ENCODE data around the gene SUFU. TPM values are rescaled to one million over a fixed set of nuclear protein-coding genes. Genes with fewer than 3 reads are reported as not detected.

The SUFU gene
- total and polyA plus RNA-seq, 2 of the 4 experiments (the other 2 are of a cell fraction), result 2.2 to 11.0 TPM

GRCh38 chr10:102480396-102480795, 23.4 kb upstream of the SUFU start:
- POLR2A ChIA-PET (ENCODE audit: unreplicated experiment), result no interaction called here
- peaks cover 49% of the 10 kb centered on the region for H3K36me3 ChIP-seq (ENCODE audit: control insufficient read depth, insufficient read depth, low read length)
- no peak for TF ChIP-seq MAFK (IDR thresholded peaks at IDR 0.05; ENCODE audit: low read depth, low read length)
- no peak for TF ChIP-seq RAD21 (IDR thresholded peaks at IDR 0.05; ENCODE audit: low read length)
- TF ChIP-seq CHD1 (IDR thresholded peaks at IDR 0.05; ENCODE audit: low read depth, low read length), result no peak
- TF ChIP-seq CEBPB (IDR thresholded peaks at IDR 0.05; ENCODE audit: low read depth, low read length), result no peak
- TF ChIP-seq POLR2A (IDR thresholded peaks at IDR 0.05; ENCODE audit: low read depth, low read length), result no peak
- no peak for TF ChIP-seq MXI1 (IDR thresholded peaks at IDR 0.05; ENCODE audit: borderline replicate concordance, low read depth, low read length)
- no peak for TF ChIP-seq CTCF (conservative IDR thresholded peaks at IDR 0.05; ENCODE audit: low read depth, low read length)
- TF ChIP-seq MAZ (IDR thresholded peaks at IDR 0.05; ENCODE audit: borderline replicate concordance, low read depth, low read length), result no peak
- TF ChIP-seq NFE2L2 (IDR thresholded peaks at IDR 0.05; ENCODE audit: low read depth, low read length), result no peak
- TF ChIP-seq SMC3 (IDR thresholded peaks at IDR 0.05; ENCODE audit: low read depth, low read length), result no peak

More at GRCh38 chr10:102480396-102480795, 23.4 kb upstream of the SUFU start:
- Histone ChIP-seq H3K4me1 (ENCODE audit: control insufficient read depth, insufficient read depth, low read length) (no peaks in the 10 kb centered on the region), H3K79me1 (ENCODE audit: low read depth in 1 of 2, low read length in 2 of 2) (no peaks in the 10 kb centered on the region; a peak in 2 of 4 replicates), H2AFZ (replicated peaks; ENCODE audit: low read length, poor library complexity) (no peak overlapping the region), H3K4me3 (ENCODE audit: insufficient read depth, low read depth, low read length) (no peak overlapping the region), H3K4me2 (ENCODE audit: low read depth, low read length) (no peak overlapping the region), H3K27me3 (ENCODE audit: control insufficient read depth, insufficient read depth, low read length) (no peaks in the 10 kb centered on the region), H3K18ac (ENCODE audit: low read depth, low read length) (no peak overlapping the region), H2BK5ac (ENCODE audit: low read depth, low read length, poor library complexity, severe bottlenecking) (no peak overlapping the region), H2BK15ac (ENCODE audit: low read depth, low read length) (no peak overlapping the region), H3K9me1 (ENCODE audit: insufficient read depth, low read length) (no peaks in the 10 kb centered on the region), H3K9me3 (ENCODE audit: control insufficient read depth, insufficient read depth, low read length) (no peaks in the 10 kb centered on the region), H4K5ac (ENCODE audit: low read depth, low read length) (no peak overlapping the region), H3K9ac (ENCODE audit: low read depth, low read length) (no peak overlapping the region), H2BK20ac (ENCODE audit: low read depth, low read length) (no peak overlapping the region), H3K14ac (replicated peaks; ENCODE audit: low read depth, low read length) (no peak overlapping the region), H2AK9ac (replicated peaks; ENCODE audit: low read depth, low read length, poor library complexity) (no peak overlapping the region), H3K23ac (ENCODE audit: low read depth, low read length) (no peak overlapping the region), H3K56ac (ENCODE audit: extremely low read depth, insufficient read depth, low read length) (no peak overlapping the region), H3K27ac (ENCODE audit: insufficient read depth, low read length) (no peak overlapping the region), H4K8ac (ENCODE audit: low read depth in 2 of 2, low read length in 2 of 2) (no peak overlapping the region), H4K20me1 (ENCODE audit: insufficient read depth, low read length) (peaks cover 6% of the 10 kb centered on the region; the same call in 1 of the 2 replicates), H4K91ac (ENCODE audit: insufficient read depth, low read depth, low read length) (no peak overlapping the region), H3K4ac (ENCODE audit: low read depth, low read length) (no peak overlapping the region), H2BK120ac (ENCODE audit: low read depth, low read length) (no peak overlapping the region), H2AK5ac (ENCODE audit: low read depth, low read length) (no peak overlapping the region)
- dilution Hi-C loops (cut with HindIII; ENCODE audit: low sequenced_read_pairs, unreplicated experiment) (no loop called here), intact Hi-C loops (cut with micrococcal nuclease) (no loop called here), in situ Hi-C loops (cut with MboI; ENCODE audit: low sequenced_read_pairs) (loop anchor here (10.0 kb wide), 1 partner anchor 256 kb away; the partner anchor contains the start of gene ELOVL3)
- no TSS peak for BruUV-seq (replicated peaks)
- CTCF ChIA-PET, result no interaction called here
- no CpG with 5 or more reads among the region's 9 CpGs for WGBS, 2 experiments (ENCODE audit: extremely low coverage in 2 of 2, insufficient read length in 1 of 2)
- DNase-seq, result no peak
- ATAC-seq (ENCODE audit: low read depth), result no peak

Measured in IMR-90 (cell line).